Measurements from ENCODE around the gene C6orf89. TPM values are rescaled to one million over a fixed set of nuclear protein-coding genes. Genes with fewer than 3 reads are reported as not detected.
A peak's percentile ranks its signal among the peaks of the same experiment; 100 is the strongest.

C6orf89 gene
- total RNA-seq, 1 experiment from 2014 or later = 36.9 TPM

DNA sequence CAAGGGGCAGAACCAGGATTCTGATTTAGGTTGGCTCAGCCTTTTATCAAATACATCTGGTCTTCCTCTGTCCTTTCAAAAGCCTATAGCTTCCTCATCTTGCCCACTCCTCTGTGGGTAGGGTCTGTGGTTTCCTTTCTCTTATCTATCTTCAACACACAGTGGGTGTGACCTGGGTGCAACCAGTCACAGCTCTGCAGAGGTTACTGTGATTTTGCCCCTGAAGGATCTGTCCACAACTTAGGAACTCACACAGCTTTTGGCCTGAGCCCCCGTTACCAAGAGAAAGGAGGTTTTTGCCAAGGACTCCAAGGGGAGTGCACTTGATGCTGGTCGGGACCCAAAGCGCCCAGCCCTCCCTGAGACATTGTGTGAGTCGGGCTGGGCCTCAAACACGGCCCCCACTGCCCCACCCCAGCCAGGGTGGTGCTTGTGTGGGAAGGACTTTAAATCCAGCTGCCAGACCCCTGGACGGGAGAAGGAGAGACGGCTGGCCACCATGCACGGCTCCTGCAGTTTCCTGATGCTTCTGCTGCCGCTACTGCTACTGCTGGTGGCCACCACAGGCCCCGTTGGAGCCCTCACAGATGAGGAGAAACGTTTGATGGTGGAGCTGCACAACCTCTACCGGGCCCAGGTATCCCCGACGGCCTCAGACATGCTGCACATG is 68.6 kb downstream of the C6orf89 start, which contains the start of gene PI16:
Gene PI16 (plus strand): TSS at position 477 of the 670 bp plus-strand sequence. CDS start 23 bp downstream, at position 500.
- BruUV-seq (replicated peaks) = no TSS peak
- Mint-ChIP-seq H3K36me3 (ENCODE audit: insufficient read depth, unreplicated experiment) (no peaks in the 10 kb centered on the region), H3K27ac (ENCODE audit: low read depth, unreplicated experiment) (peak within 1 kb of the TSS; percentile 61), H3K27me3 (ENCODE audit: insufficient read depth, unreplicated experiment) (no peaks in the 10 kb centered on the region), H3K9me3 (ENCODE audit: unreplicated experiment) (no peaks in the 10 kb centered on the region), H3K4me3 (ENCODE audit: unreplicated experiment) (no peak within 1 kb of the TSS), H3K4me1 (ENCODE audit: insufficient read depth, unreplicated experiment) (peaks cover 26% of the 10 kb centered on the region)
- no peak for DNase-seq (ENCODE audit: unreplicated experiment)
- ChIA-PET POLR2A (interaction anchor here (1.0 kb wide), 1 partner anchor 12 kb away, joined by 3 read pairs; no protein-coding TSS in a partner anchor), CTCF (no interaction called here)
- intact Hi-C loops (cut with micrococcal nuclease) = no loop called here
- TF ChIP-seq, protein P1, sequence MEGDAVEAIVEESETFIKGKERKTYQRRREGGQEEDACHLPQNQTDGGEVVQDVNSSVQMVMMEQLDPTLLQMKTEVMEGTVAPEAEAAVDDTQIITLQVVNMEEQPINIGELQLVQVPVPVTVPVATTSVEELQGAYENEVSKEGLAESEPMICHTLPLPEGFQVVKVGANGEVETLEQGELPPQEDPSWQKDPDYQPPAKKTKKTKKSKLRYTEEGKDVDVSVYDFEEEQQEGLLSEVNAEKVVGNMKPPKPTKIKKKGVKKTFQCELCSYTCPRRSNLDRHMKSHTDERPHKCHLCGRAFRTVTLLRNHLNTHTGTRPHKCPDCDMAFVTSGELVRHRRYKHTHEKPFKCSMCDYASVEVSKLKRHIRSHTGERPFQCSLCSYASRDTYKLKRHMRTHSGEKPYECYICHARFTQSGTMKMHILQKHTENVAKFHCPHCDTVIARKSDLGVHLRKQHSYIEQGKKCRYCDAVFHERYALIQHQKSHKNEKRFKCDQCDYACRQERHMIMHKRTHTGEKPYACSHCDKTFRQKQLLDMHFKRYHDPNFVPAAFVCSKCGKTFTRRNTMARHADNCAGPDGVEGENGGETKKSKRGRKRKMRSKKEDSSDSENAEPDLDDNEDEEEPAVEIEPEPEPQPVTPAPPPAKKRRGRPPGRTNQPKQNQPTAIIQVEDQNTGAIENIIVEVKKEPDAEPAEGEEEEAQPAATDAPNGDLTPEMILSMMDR (IDR thresholded peaks at IDR 0.05; ENCODE audit: unreplicated experiment) = no peak

DNA sequence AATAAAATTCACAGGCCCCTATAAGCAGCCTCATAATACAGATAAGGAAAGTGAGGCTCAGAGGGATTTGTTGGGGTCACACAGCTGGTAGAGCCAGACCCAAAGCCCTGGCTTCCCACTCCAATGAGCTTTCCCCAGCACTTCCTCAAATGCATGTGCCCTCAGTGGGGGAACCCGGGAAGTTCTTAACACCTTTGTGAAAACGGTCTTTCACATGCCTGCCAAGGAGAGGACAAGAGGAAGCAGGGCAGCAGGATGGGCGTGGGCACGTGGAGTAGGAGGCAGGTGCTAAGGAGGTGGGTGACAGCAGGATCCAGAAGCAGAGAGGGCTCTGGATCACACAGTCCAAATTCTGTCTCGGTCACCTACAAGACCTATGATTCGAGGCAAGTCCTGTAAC is 69.4 kb downstream of the C6orf89 start:
- Mint-ChIP-seq H3K27me3 (ENCODE audit: insufficient read depth, unreplicated experiment) (no peaks in the 10 kb centered on the region), H3K27ac (ENCODE audit: low read depth, unreplicated experiment) (peak overlapping the region; percentile 61), H3K9me3 (ENCODE audit: unreplicated experiment) (no peaks in the 10 kb centered on the region), H3K36me3 (ENCODE audit: insufficient read depth, unreplicated experiment) (no peaks in the 10 kb centered on the region), H3K4me3 (ENCODE audit: unreplicated experiment) (no peak overlapping the region), H3K4me1 (ENCODE audit: insufficient read depth, unreplicated experiment) (peaks cover 20% of the 10 kb centered on the region)
- TF ChIP-seq, protein P1 (IDR thresholded peaks at IDR 0.05; ENCODE audit: unreplicated experiment) = no peak
- ChIA-PET CTCF (no interaction called here), POLR2A (interaction anchor here (0.6 to 1.8 kb wide), 4 partner anchors 9 to 81 kb away, joined by 3 to 8 read pairs (median 4); partner anchors contain the start of gene MTCH1)
- no peak for DNase-seq (ENCODE audit: unreplicated experiment)
- BruUV-seq (replicated peaks) = no TSS peak
- intact Hi-C loops (cut with micrococcal nuclease) = no loop called here

DNA sequence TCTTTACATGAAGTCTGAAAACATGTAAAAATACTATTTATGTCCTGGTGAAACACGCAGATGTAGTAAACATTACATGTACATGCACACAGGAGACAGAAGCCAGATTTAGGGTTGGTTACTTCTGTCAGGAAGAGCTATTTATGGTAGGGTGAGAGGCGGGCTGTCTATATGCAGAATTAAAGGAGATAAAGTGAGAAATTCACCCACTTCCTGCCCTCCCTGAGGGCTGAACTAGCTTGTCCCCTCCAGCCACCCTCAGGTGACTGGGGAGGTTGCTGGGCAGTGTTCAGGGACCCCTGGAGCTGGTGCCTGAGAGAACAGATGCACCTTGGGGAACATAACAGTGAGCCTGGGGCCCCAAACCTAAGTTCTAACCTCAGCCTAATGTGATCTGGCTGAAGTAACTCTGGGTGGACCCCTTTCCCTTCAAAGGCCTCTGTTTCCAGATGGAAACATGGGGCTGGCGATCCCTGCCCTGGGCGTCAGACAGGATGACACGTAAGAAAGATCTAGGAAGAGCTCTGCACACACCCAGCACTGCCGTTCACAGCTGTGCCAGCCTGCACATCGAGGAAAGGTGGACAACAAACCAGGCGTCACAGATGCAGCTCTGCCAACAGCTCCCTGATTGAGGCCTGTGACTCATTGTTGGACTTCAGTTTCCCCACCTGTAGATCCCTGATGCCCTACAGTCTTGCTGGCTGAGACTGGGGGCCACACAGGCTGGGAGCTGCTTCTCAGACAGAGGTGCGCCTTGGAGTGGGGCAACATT is 70.1 kb downstream of the C6orf89 start:
- ChIA-PET POLR2A (interaction anchor here (0.6 to 1.8 kb wide), 10 partner anchors 8 to 315 kb away, joined by 3 to 8 read pairs (median 3); partner anchors contain the start of gene MTCH1), CTCF (interaction anchor here (0.9 kb wide), 2 partner anchors 9 to 46 kb away, joined by 3 read pairs; no protein-coding TSS in a partner anchor)
- no TSS peak for BruUV-seq (replicated peaks)
- Mint-ChIP-seq H3K27me3 (ENCODE audit: insufficient read depth, unreplicated experiment) (no peaks in the 10 kb centered on the region), H3K4me1 (ENCODE audit: insufficient read depth, unreplicated experiment) (peaks cover 25% of the 10 kb centered on the region), H3K27ac (ENCODE audit: low read depth, unreplicated experiment) (peak overlapping the region; percentile 61), H3K9me3 (ENCODE audit: unreplicated experiment) (no peaks in the 10 kb centered on the region), H3K36me3 (ENCODE audit: insufficient read depth, unreplicated experiment) (no peaks in the 10 kb centered on the region), H3K4me3 (ENCODE audit: unreplicated experiment) (no peak overlapping the region)
- DNase-seq (ENCODE audit: unreplicated experiment) = peak; percentile 80
- TF ChIP-seq, protein P1 (IDR thresholded peaks at IDR 0.05; ENCODE audit: unreplicated experiment) = no peak
- intact Hi-C loops (cut with micrococcal nuclease) = no loop called here

DNA sequence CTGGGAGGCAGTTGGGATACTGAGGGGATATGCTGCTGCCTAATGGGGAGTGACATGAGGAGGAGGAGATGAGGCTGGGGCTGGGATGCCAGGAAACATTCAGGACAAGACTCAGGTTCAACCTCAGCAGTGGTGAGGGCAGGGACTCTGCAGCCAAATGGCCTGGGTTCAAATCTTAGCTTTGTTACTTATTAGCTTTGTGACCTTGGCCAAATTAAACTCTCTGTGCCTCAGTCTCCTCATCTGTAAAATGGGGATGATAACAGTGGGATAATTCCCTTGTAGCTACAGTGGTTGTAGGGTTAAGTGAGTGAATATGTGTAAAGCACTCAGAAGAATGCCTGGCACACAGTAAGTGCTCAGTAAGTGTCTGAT is 70.7 kb downstream of the C6orf89 start:
- POLR2A ChIA-PET = interaction anchor here (0.7 to 1.8 kb wide), 8 partner anchors 9 to 316 kb away, joined by 3 to 8 read pairs (median 3); partner anchors contain the start of gene MTCH1
- intact Hi-C loops (cut with micrococcal nuclease) = no loop called here
- Mint-ChIP-seq H3K9me3 (ENCODE audit: unreplicated experiment) (no peaks in the 10 kb centered on the region), H3K27ac (ENCODE audit: low read depth, unreplicated experiment) (no peak overlapping the region), H3K36me3 (ENCODE audit: insufficient read depth, unreplicated experiment) (no peaks in the 10 kb centered on the region), H3K4me1 (ENCODE audit: insufficient read depth, unreplicated experiment) (peaks cover 31% of the 10 kb centered on the region), H3K4me3 (ENCODE audit: unreplicated experiment) (no peak overlapping the region), H3K27me3 (ENCODE audit: insufficient read depth, unreplicated experiment) (no peaks in the 10 kb centered on the region)
- BruUV-seq (replicated peaks) = no TSS peak
- no peak for DNase-seq (ENCODE audit: unreplicated experiment)
- CTCF ChIA-PET = interaction anchor here (0.8 to 0.9 kb wide), 3 partner anchors 9 to 253 kb away, joined by 3 read pairs; no protein-coding TSS in a partner anchor
- TF ChIP-seq, protein P1 (IDR thresholded peaks at IDR 0.05; ENCODE audit: unreplicated experiment) = no peak
